ENCODE data around the gene MRNIP.

DNA sequence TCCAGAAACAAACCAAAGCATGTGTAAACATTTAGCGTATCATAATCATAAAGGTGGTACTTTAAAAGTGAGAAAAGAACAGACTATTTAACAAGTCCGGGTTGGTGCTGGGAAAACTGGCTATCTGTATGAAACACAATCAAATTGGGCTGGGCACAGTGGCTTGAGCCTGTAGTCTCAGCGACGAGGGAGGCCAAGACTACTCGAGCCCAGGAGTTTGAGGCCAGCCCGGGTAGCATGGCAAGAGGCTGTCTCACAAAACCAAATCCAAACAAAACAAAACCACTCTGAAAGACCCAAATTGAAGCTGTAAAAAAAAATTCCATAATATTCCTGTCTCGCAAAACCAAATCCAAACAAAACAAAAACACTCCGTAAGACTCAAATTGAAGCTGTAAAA is 4.3 kb downstream of the MRNIP start:
- TF ChIP-seq, protein P1, sequence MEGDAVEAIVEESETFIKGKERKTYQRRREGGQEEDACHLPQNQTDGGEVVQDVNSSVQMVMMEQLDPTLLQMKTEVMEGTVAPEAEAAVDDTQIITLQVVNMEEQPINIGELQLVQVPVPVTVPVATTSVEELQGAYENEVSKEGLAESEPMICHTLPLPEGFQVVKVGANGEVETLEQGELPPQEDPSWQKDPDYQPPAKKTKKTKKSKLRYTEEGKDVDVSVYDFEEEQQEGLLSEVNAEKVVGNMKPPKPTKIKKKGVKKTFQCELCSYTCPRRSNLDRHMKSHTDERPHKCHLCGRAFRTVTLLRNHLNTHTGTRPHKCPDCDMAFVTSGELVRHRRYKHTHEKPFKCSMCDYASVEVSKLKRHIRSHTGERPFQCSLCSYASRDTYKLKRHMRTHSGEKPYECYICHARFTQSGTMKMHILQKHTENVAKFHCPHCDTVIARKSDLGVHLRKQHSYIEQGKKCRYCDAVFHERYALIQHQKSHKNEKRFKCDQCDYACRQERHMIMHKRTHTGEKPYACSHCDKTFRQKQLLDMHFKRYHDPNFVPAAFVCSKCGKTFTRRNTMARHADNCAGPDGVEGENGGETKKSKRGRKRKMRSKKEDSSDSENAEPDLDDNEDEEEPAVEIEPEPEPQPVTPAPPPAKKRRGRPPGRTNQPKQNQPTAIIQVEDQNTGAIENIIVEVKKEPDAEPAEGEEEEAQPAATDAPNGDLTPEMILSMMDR (IDR thresholded peaks at IDR 0.05) = no peak
- TF ChIP-seq ZFX (IDR thresholded peaks at IDR 0.05; ENCODE audit: borderline replicate concordance) = no peak
